PFSK-1 (cell line): ENCODE measurements around the gene KTN1.

Experiments
- POLR2AphosphoS5 ChIP-seq: IDR thresholded peaks from 2 replicates; pipeline ENCODE4 v1.6.1; 2012; ENCODE audit warnings: low read depth, mild to moderate bottlenecking, control low read depth, low read length, moderate library complexity
- SIN3A ChIP-seq: IDR thresholded peaks from 2 replicates; pipeline ENCODE4 v1.6.1; 2012; ENCODE audit warnings: mild to moderate bottlenecking, low read length, moderate library complexity, borderline replicate concordance; ENCODE audit not compliant: insufficient read depth
- TAF1 ChIP-seq: IDR thresholded peaks from 2 replicates; pipeline ENCODE4 v1.6.1; 2012; ENCODE audit warnings: low read length, control low read depth, borderline replicate concordance; ENCODE audit not compliant: insufficient read depth
- TF ChIP-seq, protein P1 (sequence below), 2 experiments: IDR thresholded peaks; 2 replicates each; pipeline versions ENCODE4 v1.6.1 to v1.8.0; 2011 to 2012; ENCODE audit warnings: low read depth in 2 of 2, low read length in 2 of 2, control low read depth in 1 of 2, inconsistent platforms in 1 of 2, mild to moderate bottlenecking in 1 of 2, moderate library complexity in 1 of 2; ENCODE audit not compliant: insufficient read depth in 1 of 2

GRCh38 chr14:55532645-55533344 is 47.2 kb upstream of the KTN1 start:
- no peak for TF ChIP-seq TAF1
- TF ChIP-seq, protein P1, sequence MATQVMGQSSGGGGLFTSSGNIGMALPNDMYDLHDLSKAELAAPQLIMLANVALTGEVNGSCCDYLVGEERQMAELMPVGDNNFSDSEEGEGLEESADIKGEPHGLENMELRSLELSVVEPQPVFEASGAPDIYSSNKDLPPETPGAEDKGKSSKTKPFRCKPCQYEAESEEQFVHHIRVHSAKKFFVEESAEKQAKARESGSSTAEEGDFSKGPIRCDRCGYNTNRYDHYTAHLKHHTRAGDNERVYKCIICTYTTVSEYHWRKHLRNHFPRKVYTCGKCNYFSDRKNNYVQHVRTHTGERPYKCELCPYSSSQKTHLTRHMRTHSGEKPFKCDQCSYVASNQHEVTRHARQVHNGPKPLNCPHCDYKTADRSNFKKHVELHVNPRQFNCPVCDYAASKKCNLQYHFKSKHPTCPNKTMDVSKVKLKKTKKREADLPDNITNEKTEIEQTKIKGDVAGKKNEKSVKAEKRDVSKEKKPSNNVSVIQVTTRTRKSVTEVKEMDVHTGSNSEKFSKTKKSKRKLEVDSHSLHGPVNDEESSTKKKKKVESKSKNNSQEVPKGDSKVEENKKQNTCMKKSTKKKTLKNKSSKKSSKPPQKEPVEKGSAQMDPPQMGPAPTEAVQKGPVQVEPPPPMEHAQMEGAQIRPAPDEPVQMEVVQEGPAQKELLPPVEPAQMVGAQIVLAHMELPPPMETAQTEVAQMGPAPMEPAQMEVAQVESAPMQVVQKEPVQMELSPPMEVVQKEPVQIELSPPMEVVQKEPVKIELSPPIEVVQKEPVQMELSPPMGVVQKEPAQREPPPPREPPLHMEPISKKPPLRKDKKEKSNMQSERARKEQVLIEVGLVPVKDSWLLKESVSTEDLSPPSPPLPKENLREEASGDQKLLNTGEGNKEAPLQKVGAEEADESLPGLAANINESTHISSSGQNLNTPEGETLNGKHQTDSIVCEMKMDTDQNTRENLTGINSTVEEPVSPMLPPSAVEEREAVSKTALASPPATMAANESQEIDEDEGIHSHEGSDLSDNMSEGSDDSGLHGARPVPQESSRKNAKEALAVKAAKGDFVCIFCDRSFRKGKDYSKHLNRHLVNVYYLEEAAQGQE (IDR thresholded peaks at IDR 0.05; ENCODE audit: insufficient read depth in 1 of 2, low read depth in 2 of 2, low read length in 2 of 2) = no peak
- TF ChIP-seq POLR2AphosphoS5 = no peak
- TF ChIP-seq SIN3A = no peak
